ENCODE results near the gene PARD6G.

GRCh38 chr18:80184243-80184772 lies 63.0 kb downstream of the PARD6G start:
- TF ChIP-seq, protein P1, sequence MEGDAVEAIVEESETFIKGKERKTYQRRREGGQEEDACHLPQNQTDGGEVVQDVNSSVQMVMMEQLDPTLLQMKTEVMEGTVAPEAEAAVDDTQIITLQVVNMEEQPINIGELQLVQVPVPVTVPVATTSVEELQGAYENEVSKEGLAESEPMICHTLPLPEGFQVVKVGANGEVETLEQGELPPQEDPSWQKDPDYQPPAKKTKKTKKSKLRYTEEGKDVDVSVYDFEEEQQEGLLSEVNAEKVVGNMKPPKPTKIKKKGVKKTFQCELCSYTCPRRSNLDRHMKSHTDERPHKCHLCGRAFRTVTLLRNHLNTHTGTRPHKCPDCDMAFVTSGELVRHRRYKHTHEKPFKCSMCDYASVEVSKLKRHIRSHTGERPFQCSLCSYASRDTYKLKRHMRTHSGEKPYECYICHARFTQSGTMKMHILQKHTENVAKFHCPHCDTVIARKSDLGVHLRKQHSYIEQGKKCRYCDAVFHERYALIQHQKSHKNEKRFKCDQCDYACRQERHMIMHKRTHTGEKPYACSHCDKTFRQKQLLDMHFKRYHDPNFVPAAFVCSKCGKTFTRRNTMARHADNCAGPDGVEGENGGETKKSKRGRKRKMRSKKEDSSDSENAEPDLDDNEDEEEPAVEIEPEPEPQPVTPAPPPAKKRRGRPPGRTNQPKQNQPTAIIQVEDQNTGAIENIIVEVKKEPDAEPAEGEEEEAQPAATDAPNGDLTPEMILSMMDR (IDR thresholded peaks at IDR 0.05): no peak
- TF ChIP-seq EP300 (IDR thresholded peaks at IDR 0.05) (no peak), POLR2AphosphoS5 (IDR thresholded peaks at IDR 0.05) (no peak)

Data from upper lobe of left lung (tissue), 4 donors.